Measurements from ENCODE around the gene VIP. TPM values are rescaled to one million over a fixed set of nuclear protein-coding genes. Genes with fewer than 3 reads are reported as not detected.

The VIP gene
- polyA plus RNA-seq (2012; rRNA removed) = 2.5 and 4.8 TPM in 2 replicates
- 3.9 and 5.3 TPM in 2 replicates for polyA plus RNA-seq (2012; cell fraction: cytosol; rRNA removed)
- 5.3 and 10.4 TPM in 2 replicates for polyA plus RNA-seq (2012; cell fraction: nucleus; rRNA removed)

GRCh38 chr6:152750694-152751093 is at the start of gene VIP:
TSS of gene VIP (plus strand) at chr6:152750797. CDS start at chr6:152752178, 1,381 bp downstream.
- Histone ChIP-seq H3K4me1 (ENCODE audit: control insufficient read depth in 1 of 2, insufficient read depth in 2 of 2, low read depth in 1 of 2, low read length in 1 of 2) (peaks cover 0 to 12% of the 10 kb centered on the region in 2 experiments; a peak in 2 of 4 replicates), H3K36me3 (replicated peaks in 1 of 2; ENCODE audit: control insufficient read depth in 1 of 2, insufficient read depth in 2 of 2, low read length in 1 of 2) (no peaks in the 10 kb centered on the region), H3K79me2 (ENCODE audit: insufficient read depth) (no peaks in the 10 kb centered on the region), H3K27ac (ENCODE audit: low read depth in 2 of 2, low read length in 1 of 2) (peak within 1 kb of the TSS; percentile 19 to 89; a peak in 3 of 4 replicates), H3K9me2 (no peaks in the 10 kb centered on the region), H3K9me3 (no peaks in the 10 kb centered on the region), H3K4me2 (no peak within 1 kb of the TSS), H3K9ac (no peak within 1 kb of the TSS), H4K20me1 (ENCODE audit: insufficient read depth) (no peaks in the 10 kb centered on the region), H2AFZ (ENCODE audit: low read depth) (no peak within 1 kb of the TSS), H3K27me3 (ENCODE audit: insufficient read depth) (no peaks in the 10 kb centered on the region), H3K4me3 (ENCODE audit: low read depth in 2 of 2, low read length in 1 of 2) (peak within 1 kb of the TSS in 1 of 2 experiments; percentile 15; a peak in 1 of 4 replicates), H3F3A (replicated peaks; ENCODE audit: insufficient read depth) (peaks cover 3% of the 10 kb centered on the region)
- ChIA-PET POLR2A (no interaction called here), CTCF (interaction anchor here (0.7 to 4.7 kb wide), 6 partner anchors 34 to 205 kb away, joined by 3 to 156 read pairs (median 4); no protein-coding TSS in a partner anchor)
- no peak for DNase-seq
- no peak for TF ChIP-seq CHD2 (IDR thresholded peaks at IDR 0.05; ENCODE audit: low read length, partially characterized antibody)
- TF ChIP-seq, protein P1, sequence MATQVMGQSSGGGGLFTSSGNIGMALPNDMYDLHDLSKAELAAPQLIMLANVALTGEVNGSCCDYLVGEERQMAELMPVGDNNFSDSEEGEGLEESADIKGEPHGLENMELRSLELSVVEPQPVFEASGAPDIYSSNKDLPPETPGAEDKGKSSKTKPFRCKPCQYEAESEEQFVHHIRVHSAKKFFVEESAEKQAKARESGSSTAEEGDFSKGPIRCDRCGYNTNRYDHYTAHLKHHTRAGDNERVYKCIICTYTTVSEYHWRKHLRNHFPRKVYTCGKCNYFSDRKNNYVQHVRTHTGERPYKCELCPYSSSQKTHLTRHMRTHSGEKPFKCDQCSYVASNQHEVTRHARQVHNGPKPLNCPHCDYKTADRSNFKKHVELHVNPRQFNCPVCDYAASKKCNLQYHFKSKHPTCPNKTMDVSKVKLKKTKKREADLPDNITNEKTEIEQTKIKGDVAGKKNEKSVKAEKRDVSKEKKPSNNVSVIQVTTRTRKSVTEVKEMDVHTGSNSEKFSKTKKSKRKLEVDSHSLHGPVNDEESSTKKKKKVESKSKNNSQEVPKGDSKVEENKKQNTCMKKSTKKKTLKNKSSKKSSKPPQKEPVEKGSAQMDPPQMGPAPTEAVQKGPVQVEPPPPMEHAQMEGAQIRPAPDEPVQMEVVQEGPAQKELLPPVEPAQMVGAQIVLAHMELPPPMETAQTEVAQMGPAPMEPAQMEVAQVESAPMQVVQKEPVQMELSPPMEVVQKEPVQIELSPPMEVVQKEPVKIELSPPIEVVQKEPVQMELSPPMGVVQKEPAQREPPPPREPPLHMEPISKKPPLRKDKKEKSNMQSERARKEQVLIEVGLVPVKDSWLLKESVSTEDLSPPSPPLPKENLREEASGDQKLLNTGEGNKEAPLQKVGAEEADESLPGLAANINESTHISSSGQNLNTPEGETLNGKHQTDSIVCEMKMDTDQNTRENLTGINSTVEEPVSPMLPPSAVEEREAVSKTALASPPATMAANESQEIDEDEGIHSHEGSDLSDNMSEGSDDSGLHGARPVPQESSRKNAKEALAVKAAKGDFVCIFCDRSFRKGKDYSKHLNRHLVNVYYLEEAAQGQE (IDR thresholded peaks at IDR 0.05; ENCODE audit: low read depth, low read length) = peak; percentile 98
- 11% methylated on average over 5 of the region's 5 CpGs for WGBS (ENCODE audit: low lambda C conversion rate)

DNA sequence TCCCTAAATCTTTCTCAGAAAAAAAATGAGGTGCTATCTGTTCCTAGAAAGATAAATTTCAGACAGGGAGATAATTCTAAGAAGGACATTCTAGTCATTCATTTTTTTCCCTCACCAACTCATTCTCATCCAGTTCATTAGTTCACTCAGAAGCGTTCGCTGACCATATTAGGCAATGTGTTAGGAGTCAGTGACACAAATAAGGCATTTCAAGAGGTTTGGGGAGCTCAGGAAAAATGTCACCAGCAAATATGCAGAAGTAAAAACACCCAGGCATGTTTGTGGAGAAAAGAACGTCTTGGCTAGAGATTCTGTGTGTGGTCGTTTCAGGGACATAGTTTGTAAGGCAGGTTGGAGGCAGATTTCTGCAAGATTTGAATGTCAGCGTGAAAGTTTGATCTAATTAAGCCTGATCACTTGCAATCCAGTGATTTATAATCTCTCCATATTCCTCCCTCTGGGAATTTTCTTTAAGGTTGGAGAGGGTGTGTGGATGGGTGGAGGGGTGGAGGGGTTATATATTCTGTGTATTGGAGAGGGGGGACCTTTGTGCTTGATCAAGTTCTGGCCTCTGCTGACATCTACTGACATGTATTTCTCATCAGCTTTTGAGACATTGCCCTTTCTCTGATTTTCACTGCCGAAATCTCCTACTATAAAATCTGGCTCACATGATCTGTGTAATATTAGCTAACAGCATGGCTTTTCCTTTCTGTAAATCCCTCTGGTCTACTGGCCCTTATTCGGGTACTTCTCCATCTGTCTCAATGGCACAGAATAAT is 49.3 kb upstream of the VIP start:
- peak overlapping the region; percentile 66 for H3K4me2 ChIP-seq
- TF ChIP-seq CTCF (IDR thresholded peaks at IDR 0.05) (peak; percentile 45), CHD2 (IDR thresholded peaks at IDR 0.05; ENCODE audit: low read length, partially characterized antibody) (no peak), USF1 (IDR thresholded peaks at IDR 0.05; ENCODE audit: borderline replicate concordance, low read depth) (no peak), RAD21 (IDR thresholded peaks at IDR 0.05; ENCODE audit: low read length) (peak; percentile 68), NFIC (IDR thresholded peaks at IDR 0.05; ENCODE audit: borderline replicate concordance) (no peak), GABPA (IDR thresholded peaks at IDR 0.05; ENCODE audit: low read depth) (no peak), MXI1 (IDR thresholded peaks at IDR 0.05; ENCODE audit: low read depth, low read length) (no peak)
- TF ChIP-seq, protein P1 (IDR thresholded peaks at IDR 0.05; ENCODE audit: low read depth, low read length) = no peak
- H3K9me2 ChIP-seq = no peaks in the 10 kb centered on the region
- 49% methylated on average over 7 of the region's 7 CpGs for WGBS (ENCODE audit: low lambda C conversion rate)
- CTCF ChIA-PET = interaction anchor here (1.2 to 3.0 kb wide), 10 partner anchors 10 to 247 kb away, joined by 3 to 9 read pairs (median 5); no protein-coding TSS in a partner anchor
- H3K4me1 ChIP-seq (ENCODE audit: control insufficient read depth in 1 of 2, insufficient read depth in 2 of 2, low read depth in 1 of 2, low read length in 1 of 2) = no peaks in the 10 kb centered on the region; a peak in 2 of 4 replicates
- no peaks in the 10 kb centered on the region for H4K20me1 ChIP-seq (ENCODE audit: insufficient read depth)
- H2AFZ ChIP-seq (ENCODE audit: low read depth) = peak overlapping the region; percentile 43
- peaks cover 73% of the 10 kb centered on the region for H3K79me2 ChIP-seq (ENCODE audit: insufficient read depth)
- H3K9me3 ChIP-seq = no peaks in the 10 kb centered on the region
- peaks cover 30% of the 10 kb centered on the region for H3F3A ChIP-seq (replicated peaks; ENCODE audit: insufficient read depth)
- POLR2A ChIA-PET = interaction anchor here (0.6 kb wide), 1 partner anchor 230 kb away, joined by 3 read pairs; no protein-coding TSS in a partner anchor
- H3K4me3 ChIP-seq (ENCODE audit: low read depth in 2 of 2, low read length in 1 of 2) = peak overlapping the region in 1 of 2 experiments; percentile 29; a peak in 1 of 4 replicates
- peak overlapping the region; percentile 64 to 92 for H3K27ac ChIP-seq (ENCODE audit: low read depth in 2 of 2, low read length in 1 of 2)
- H3K27me3 ChIP-seq (ENCODE audit: insufficient read depth) = no peaks in the 10 kb centered on the region
- no peak for DNase-seq
- peak overlapping the region; percentile 80; the same call in 1 of the 2 replicates for H3K9ac ChIP-seq
- H3K36me3 ChIP-seq (replicated peaks in 1 of 2; ENCODE audit: control insufficient read depth in 1 of 2, insufficient read depth in 2 of 2, low read length in 1 of 2) = no peaks in the 10 kb centered on the region
